Psoas muscle (tissue), 8 donors: ENCODE results near the gene ROBO1. TPM values are rescaled to one million over a fixed set of nuclear protein-coding genes. Genes with fewer than 3 reads are reported as not detected.
"Not testable (repeated sequence)": the region's sequence is repeated elsewhere in the genome, so short reads cannot be mapped to it uniquely, and the experiment has no call there.

Experiments used
- ATAC-seq, 4 donors: fragments of 200-7000 bp; cut with Tn5 transposase; one replicate each; pipeline ENCODE4 v1.9.1; 2020; ENCODE audit warnings: moderate library complexity in 3 of 4, mild to moderate bottlenecking in 2 of 4
- DNase-seq, 2 donors: peaks; one replicate each; pipeline ENCODE4 v3.0.0-alpha.2; 2020
- H3K27ac ChIP-seq: fragments of 200-600 bp; one replicate; pipeline ENCODE4 v1.8.0; 2022
- H3K27me3 ChIP-seq, 3 donors: fragments of 200-600 bp in 1 of 3; one replicate each; pipeline versions ENCODE4 v1.6.1 to v1.8.0; 2013 to 2022; ENCODE audit warnings: low read length in 2 of 3, mild to moderate bottlenecking in 2 of 3, moderate library complexity in 1 of 3; ENCODE audit not compliant: insufficient read depth in 3 of 3
- H3K36me3 ChIP-seq, 2 donors: fragments of 200-600 bp in 1 of 2; one replicate each; pipeline versions ENCODE4 v1.6.1 to v1.8.0; 2013 to 2022; ENCODE audit warnings: low read depth in 1 of 2, mild to moderate bottlenecking in 1 of 2, moderate library complexity in 1 of 2; ENCODE audit not compliant: insufficient read depth in 1 of 2
- H3K4me1 ChIP-seq: fragments of 200-600 bp; one replicate; pipeline ENCODE4 v1.8.0; 2022
- H3K4me3 ChIP-seq: fragments of 200-600 bp; one replicate; pipeline ENCODE4 v1.8.0; 2022; ENCODE audit warnings: mild to moderate bottlenecking
- H3K9me3 ChIP-seq: fragments of 200-600 bp; one replicate; pipeline ENCODE4 v1.8.0; 2022
- WGBS, 3 donors: extraction: QIAGEN DNeasy Blood & Tissue Kit; methylation state at CpG; one replicate each; pipeline versions ENCODE4 v1.1.6 to v1.1.7; 2013; 5-methylcytosine and 5-hydroxymethylcytosine counted together
- intact Hi-C, 2 donors: fragments of 100-400 bp; cut with DNase I; formaldehyde crosslinking; loops; one replicate each; pipeline versions ENCODE4 v1.11.0 to v1.14.2; 2022
- polyA plus RNA-seq, 3 donors: library from polyadenylated mRNA; stranded (reverse); fragments of 200-250 nt; gene quantifications; one replicate each; pipeline ENCODE4 v1.2.3, GENCODE V29; 2013
- total RNA-seq, 4 donors: library from RNA; stranded (reverse); fragmentation: NEBNext Ultra II Directional in 2 of 4; extraction: Animal tissue kit (Norgen Biotek cat#: 25700) in 2 of 4; gene quantifications; one replicate each; pipeline versions ENCODE4 v1.2.1 to v1.2.4, GENCODE V29; 2021 to 2023
- TF ChIP-seq, protein P1 (sequence below): fragments of 200-600 bp; IDR thresholded peaks from one replicate; pipeline ENCODE4 v1.8.0; 2022; ENCODE audit warnings: antibody characterized with exemption
- donor health status: healthy with polysubstance abuse.
- donor health status: DM: no; HTN: no; CAD: no; lungs with moderate emphysema.
- donor health status: Bipolar disorder and iron deficiency.
- donor health status: healthy.
- donor health status: DM: yes; HTN: yes; CAD: no.
- donor health status: DM: no; HTN: no; CAD: no.
- donor health status: DM: no; HTN: no; CAD: no.
- donor health status: DM: yes; HTN: yes; CAD: no.

ROBO1 gene
- total and polyA plus RNA-seq, 7 donors = 0.52 to 14.0 (median 4.9) TPM

DNA sequence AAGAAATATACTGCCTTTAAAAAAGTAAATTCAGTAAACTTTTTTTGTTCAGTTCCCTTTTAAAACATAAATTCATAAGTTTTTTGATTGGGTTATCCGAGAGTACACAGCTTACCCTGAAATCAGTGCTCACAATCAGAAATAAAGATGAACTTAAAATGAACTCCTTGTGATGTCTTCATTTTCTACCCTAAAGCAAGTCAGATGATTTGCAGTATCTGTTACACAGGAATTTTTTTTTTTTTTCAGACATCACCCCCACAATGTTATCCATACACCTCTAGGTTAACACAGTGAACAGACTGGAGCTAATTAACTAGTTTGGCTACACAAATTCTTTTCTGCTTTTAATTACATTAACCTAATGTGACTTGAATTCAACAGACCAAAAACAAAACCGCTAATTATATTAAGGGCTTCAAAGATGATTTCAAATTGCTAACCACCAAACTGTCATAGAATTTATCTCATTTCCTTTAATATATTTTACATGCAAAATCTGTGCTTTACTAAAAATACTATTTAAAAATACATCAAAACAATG, 1042.0 kb downstream of the ROBO1 start:
- DNase-seq (no peak), ATAC-seq (no peak)
- TF ChIP-seq, protein P1, sequence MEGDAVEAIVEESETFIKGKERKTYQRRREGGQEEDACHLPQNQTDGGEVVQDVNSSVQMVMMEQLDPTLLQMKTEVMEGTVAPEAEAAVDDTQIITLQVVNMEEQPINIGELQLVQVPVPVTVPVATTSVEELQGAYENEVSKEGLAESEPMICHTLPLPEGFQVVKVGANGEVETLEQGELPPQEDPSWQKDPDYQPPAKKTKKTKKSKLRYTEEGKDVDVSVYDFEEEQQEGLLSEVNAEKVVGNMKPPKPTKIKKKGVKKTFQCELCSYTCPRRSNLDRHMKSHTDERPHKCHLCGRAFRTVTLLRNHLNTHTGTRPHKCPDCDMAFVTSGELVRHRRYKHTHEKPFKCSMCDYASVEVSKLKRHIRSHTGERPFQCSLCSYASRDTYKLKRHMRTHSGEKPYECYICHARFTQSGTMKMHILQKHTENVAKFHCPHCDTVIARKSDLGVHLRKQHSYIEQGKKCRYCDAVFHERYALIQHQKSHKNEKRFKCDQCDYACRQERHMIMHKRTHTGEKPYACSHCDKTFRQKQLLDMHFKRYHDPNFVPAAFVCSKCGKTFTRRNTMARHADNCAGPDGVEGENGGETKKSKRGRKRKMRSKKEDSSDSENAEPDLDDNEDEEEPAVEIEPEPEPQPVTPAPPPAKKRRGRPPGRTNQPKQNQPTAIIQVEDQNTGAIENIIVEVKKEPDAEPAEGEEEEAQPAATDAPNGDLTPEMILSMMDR = no peak
- no peaks in the 10 kb centered on the region for H3K27me3 ChIP-seq
- WGBS, 3 donors = 89 to 95% (median 94%) methylated on average over 2 of the region's 2 CpGs
- H3K36me3 ChIP-seq = no peaks in the 10 kb centered on the region
- no peak overlapping the region for H3K27ac ChIP-seq
- H3K9me3 ChIP-seq = no peaks in the 10 kb centered on the region
- intact Hi-C loops = no loop called here
- no peak overlapping the region for H3K4me3 ChIP-seq
- no peaks in the 10 kb centered on the region for H3K4me1 ChIP-seq

- no peak for ATAC-seq
- Histone ChIP-seq H3K9me3 (no peaks in the 10 kb centered on the region), H3K27me3 (no peaks in the 10 kb centered on the region), H3K4me1 (no peaks in the 10 kb centered on the region), H3K27ac (no peak overlapping the region), H3K4me3 (no peak overlapping the region), H3K36me3 (no peaks in the 10 kb centered on the region)
- intact Hi-C loops = no loop called here
- 74 to 77% (median 76%) methylated on average over 4 of the region's 4 CpGs for WGBS, 3 donors
- TF ChIP-seq, protein P1 = no peak
- DNase-seq = no peak
Observed at GRCh38 chr3:78724859-78725258, 1042.9 kb downstream of the ROBO1 start.

- H3K4me1 ChIP-seq, intact Hi-C loops, ATAC-seq, H3K4me3 ChIP-seq, DNase-seq, H3K27me3 ChIP-seq, H3K9me3 ChIP-seq, H3K27ac ChIP-seq, H3K36me3 ChIP-seq: not testable (repeated sequence)
- 89 to 96% (median 95%) methylated on average over 5 of the region's 5 CpGs for WGBS, 3 donors
Observed at GRCh38 chr3:78724364-78724763, 1043.4 kb downstream of the ROBO1 start.

- intact Hi-C loops = no loop called here
- H3K4me3 ChIP-seq = no peak overlapping the region
- TF ChIP-seq, protein P1 = no peak
- H3K27me3 ChIP-seq = no peaks in the 10 kb centered on the region
- no peak overlapping the region for H3K27ac ChIP-seq
- ATAC-seq (no peak), DNase-seq (no peak)
- H3K36me3 ChIP-seq = no peaks in the 10 kb centered on the region
- H3K9me3 ChIP-seq = no peaks in the 10 kb centered on the region
- no peaks in the 10 kb centered on the region for H3K4me1 ChIP-seq
- 33 to 67% (median 64%) methylated on average over 1 of the region's 1 CpG for WGBS, 3 donors
Observed at GRCh38 chr3:78721771-78722543, 1045.8 kb downstream of the ROBO1 start.

DNA sequence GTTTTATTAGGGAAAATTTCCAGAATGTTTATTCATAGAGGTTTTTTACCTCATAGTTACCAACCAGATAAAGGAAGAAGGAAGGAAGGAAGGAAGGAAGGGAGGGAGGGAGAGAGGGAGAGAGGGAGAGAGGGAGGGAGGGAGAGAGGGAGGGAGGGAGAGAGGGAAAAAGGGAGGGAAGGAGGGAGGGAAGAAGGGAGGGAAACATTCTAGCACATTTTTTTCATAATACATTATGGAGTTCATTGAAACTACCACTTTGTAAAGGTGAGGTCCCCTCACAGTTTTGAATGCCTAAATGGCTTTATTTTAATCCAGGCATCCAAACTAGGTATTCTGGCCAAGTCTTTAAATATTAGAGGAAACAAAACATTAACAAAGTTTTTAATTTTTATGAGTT, 1049.1 kb downstream of the ROBO1 start:
- Histone ChIP-seq H3K36me3 (no peaks in the 10 kb centered on the region), H3K27me3 (no peaks in the 10 kb centered on the region), H3K4me1 (no peaks in the 10 kb centered on the region), H3K27ac (no peak overlapping the region), H3K9me3 (no peaks in the 10 kb centered on the region), H3K4me3 (no peak overlapping the region)
- ATAC-seq (no peak), DNase-seq (no peak)
- intact Hi-C loops = no loop called here
- TF ChIP-seq, protein P1 = no peak
